NT2/D1 (cell line): ENCODE measurements around the gene SLC2A3.
"Not testable (repeated sequence)": the region's sequence is repeated elsewhere in the genome, so short reads cannot be mapped to it uniquely, and the experiment has no call there.

Source experiments
- DNase-seq: peaks from one replicate; pipeline ENCODE4 v3.0.0-alpha.2; 2011; ENCODE audit warnings: low read depth, low spot score
- H3K27me3 ChIP-seq: 2 replicates; pipeline ENCODE4 v1.6.0; 2011; ENCODE audit warnings: mild to moderate bottlenecking; ENCODE audit not compliant: insufficient read length, insufficient read depth
- H3K36me3 ChIP-seq: 2 replicates; pipeline ENCODE4 v1.6.1; 2011; ENCODE audit warnings: mild to moderate bottlenecking, low read length, mixed read lengths; ENCODE audit not compliant: insufficient read depth, insufficient read length
- H3K4me1 ChIP-seq: 2 replicates; pipeline ENCODE4 v1.5.1; 2011; ENCODE audit not compliant: insufficient read depth, insufficient read length
- H3K4me3 ChIP-seq: 2 replicates; pipeline ENCODE4 v1.5.1; 2011; ENCODE audit warnings: low read depth; ENCODE audit not compliant: insufficient read length
- H3K9ac ChIP-seq: 2 replicates; pipeline ENCODE4 v1.6.0; 2011; ENCODE audit warnings: low read depth; ENCODE audit not compliant: insufficient read length
- H3K9me3 ChIP-seq: 2 replicates; pipeline ENCODE4 v1.5.1; 2011; ENCODE audit warnings: mild to moderate bottlenecking, low read length; ENCODE audit not compliant: insufficient read depth
- SUZ12 ChIP-seq: IDR thresholded peaks from 2 replicates; pipeline ENCODE4 v1.6.1; 2011; ENCODE audit not compliant: insufficient read length, insufficient read depth; ENCODE audit errors: extremely low read depth
- YY1 ChIP-seq: IDR thresholded peaks from 2 replicates; pipeline ENCODE4 v1.6.1; 2011; ENCODE audit not compliant: insufficient read length, insufficient read depth
- ZNF274 ChIP-seq: IDR thresholded peaks from 2 replicates; pipeline ENCODE4 v1.6.1; 2011; ENCODE audit warnings: mild to moderate bottlenecking, low read depth, low read length

The SLC2A3 gene

DNA sequence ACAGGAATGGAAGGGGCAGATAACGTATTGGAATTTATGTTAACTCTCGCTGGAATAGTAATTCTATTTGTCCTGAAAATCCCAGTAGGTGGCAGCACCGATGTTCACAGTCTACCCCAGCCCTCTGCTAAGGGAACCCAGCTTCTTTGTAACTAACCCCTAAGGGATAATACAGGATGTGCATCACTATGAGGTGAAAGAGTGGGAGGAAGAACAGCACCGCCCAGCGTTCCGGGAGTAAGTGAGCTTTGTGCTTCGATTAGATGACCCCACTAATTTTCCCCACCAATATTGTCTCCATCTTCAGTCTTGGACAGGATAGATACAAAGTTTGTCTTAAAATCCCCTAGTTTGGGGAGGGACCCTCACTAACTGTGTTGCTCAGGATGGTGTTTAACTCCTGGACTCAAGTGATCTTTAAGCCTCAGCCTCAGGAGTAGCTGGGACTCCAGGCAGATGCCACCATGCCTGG, 2.7 kb downstream of the SLC2A3 start:
- Histone ChIP-seq H3K36me3 (peaks cover 73% of the 10 kb centered on the region), H3K9ac (peak overlapping the region; percentile 94), H3K4me1 (peaks cover 7% of the 10 kb centered on the region), H3K27me3 (no peaks in the 10 kb centered on the region), H3K4me3 (peak overlapping the region; percentile 88), H3K9me3 (no peaks in the 10 kb centered on the region)
- DNase-seq = peak; percentile 100
- TF ChIP-seq ZNF274 (no peak), SUZ12 (no peak), YY1 (no peak)

DNA sequence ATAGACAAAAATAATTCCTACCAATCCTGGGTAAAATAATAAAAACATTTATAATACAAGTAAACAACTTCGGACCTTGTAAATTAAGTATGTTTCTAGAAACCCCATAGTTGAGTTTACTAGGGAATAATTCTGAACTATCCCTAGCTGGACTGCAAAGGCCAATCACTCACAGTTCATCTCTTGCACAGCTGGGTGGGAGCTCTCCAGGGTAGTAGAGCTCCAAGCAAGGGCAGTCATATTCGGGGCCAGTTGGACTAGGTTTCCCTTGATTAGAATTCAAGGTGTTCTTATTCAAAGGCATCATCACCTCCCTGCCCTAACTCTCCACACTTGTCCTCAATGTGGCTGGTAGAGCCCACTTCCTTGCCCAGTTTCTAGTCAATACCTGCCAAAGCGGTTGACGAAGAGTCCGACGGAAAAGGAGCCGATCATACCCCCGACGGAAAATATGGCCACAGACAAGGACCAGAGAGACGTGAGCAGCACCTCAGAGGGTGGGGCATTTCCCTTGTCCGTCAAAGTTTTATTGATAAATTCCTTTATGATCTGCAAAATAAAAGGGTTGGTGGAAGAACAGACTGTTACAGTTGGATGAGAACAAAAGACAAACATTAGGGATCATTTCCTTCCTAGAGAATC, 3.3 kb downstream of the SLC2A3 start:
- H3K4me3 ChIP-seq, H3K9ac ChIP-seq: not testable (repeated sequence)
- peaks cover 78% of the 10 kb centered on the region for H3K36me3 ChIP-seq

DNA sequence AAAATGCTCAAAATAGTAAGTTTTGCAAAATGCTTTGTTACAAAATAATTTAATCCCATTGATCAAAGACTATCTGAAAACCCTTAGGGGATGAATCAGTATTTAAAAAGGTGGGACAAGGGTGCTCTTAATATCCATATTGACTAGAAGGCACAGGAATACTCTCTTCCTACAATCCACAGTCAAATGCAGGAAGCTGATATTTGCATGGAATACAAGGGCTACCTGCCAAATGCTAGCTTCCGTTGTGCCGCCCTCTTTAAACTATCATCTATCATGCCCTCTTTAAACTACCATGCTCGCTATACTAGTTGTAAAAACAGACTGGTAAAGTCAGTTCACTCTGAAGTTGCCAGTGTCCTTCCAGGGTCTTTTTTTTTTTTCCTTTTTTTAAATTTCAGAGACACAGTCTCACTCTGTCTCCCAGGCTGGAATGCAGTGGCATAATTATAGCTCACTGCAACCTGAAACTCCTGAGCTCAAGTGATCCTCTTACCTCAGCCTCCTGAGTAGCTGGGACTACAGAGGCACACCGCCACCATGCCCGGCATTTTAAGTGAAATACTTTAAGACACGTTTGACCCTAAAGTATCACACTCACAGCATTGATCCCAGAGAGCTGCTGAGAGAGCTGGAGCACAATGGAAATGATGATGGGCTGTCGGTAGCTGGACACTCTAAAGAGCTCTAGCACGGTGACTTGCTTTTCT, 6.7 kb downstream of the SLC2A3 start:
- Histone ChIP-seq H3K4me3 (no peak overlapping the region), H3K9me3 (no peaks in the 10 kb centered on the region), H3K9ac (no peak overlapping the region), H3K36me3 (peaks cover 92% of the 10 kb centered on the region), H3K27me3 (no peaks in the 10 kb centered on the region), H3K4me1 (peaks cover 7% of the 10 kb centered on the region)
- DNase-seq = no peak
- TF ChIP-seq SUZ12 (no peak), YY1 (no peak), ZNF274 (no peak)

More for the DNA sequence above, 3.3 kb downstream of the SLC2A3 start:
- not testable (repeated sequence) for H3K27me3 ChIP-seq, H3K4me1 ChIP-seq, DNase-seq, H3K9me3 ChIP-seq

DNA sequence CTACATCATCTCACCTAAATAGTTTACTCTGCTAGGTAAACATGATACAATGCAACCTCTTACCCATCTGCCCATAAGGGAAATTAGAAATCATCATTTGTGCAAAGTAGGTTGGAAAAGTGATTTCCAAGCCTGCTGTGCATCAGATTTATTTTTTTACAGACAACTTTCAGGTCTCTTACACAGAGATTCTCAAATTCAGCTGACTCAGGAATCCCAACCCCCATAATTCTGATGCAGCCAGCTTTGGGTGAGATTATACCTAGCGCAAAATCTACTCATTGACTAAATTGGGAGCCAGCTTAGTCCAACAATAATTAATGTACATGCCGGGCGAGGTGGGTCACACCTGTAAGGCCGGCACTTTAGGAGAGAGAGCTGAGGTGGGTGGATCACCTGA, 8.5 kb downstream of the SLC2A3 start:
- Histone ChIP-seq H3K27me3 (no peaks in the 10 kb centered on the region), H3K4me1 (peaks cover 7% of the 10 kb centered on the region), H3K4me3 (no peak overlapping the region), H3K36me3 (peaks cover 92% of the 10 kb centered on the region), H3K9me3 (no peaks in the 10 kb centered on the region), H3K9ac (no peak overlapping the region)
- DNase-seq = no peak
- TF ChIP-seq YY1 (no peak), SUZ12 (no peak), ZNF274 (no peak)

DNA sequence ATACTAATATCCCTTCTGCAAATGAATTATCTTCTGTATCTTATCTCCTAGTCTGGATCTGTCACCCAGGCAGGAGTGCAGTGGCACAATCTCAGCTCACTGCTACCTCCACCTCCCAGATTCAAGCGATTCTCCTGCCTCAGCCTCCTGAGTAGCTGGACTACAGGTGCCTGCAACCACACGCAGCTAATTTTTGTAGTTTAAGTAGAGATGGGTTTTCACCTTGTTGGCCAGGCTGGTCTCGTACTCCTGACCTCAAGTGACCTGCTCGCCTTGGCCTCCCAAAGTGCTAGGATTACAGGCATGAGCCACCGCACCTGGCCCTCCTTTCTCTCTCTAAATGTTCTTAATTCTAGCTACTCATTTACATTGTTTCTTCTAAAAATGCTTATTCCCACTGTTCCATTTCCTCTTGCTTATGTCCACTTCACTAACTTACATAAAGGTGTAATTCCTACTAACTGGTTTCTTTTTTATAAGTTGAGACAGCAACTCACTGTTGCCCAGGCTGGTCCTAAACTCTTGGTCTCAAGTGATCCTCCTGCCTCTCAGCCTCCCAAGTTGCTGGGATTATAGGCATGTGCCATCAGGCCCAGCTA, 9.8 kb downstream of the SLC2A3 start:
- not testable (repeated sequence) for H3K27me3 ChIP-seq, H3K4me3 ChIP-seq, H3K9me3 ChIP-seq, DNase-seq, H3K9ac ChIP-seq, H3K4me1 ChIP-seq
- H3K36me3 ChIP-seq = peaks cover 92% of the 10 kb centered on the region

DNA sequence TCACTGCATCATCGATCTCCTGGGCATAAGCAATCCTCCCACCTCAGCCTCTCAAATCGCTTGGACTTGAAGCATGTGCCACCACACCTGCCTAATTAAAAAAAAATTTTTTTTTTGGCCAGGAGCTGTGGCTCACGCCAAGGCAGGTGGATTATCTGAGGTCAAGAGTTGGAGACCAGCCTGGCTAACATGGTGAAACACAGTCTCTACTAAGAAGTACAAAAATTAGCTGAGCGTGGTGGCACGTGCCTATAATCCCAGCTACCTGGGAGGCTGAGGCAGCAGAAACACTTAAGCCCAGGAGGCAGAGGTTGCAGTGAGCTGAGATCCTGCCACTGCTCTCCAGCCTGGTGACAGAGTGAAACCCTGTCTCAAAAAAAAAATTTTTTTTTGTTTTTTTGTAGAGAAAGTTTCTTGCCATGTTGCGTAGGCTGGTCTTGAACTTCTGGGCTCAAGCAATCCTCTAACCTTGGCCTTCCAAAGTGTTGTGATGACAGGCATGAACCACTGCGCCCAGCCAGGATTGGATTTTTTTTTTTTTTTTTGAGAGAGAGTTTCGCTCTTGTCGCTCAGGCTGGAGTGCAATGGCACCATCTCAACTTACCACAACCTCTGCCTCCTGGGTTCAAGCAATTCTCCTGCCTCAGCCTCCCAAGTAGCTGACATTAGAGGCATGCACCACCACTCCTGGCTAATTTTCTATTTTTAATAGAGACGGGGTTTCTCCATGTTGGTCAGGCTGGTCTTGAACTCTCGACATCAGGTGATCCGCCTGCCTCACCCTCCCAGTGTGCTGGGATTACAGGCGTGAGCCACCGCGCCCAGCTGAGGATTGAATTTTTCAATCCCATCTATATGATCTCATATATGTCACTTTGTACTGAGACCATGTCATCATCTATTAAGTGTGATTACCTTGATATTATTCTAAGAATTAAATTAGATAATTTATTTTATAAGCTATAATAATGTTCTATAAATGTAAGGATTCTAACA, 12.4 kb downstream of the SLC2A3 start:
- Histone ChIP-seq H3K36me3 (peaks cover 92% of the 10 kb centered on the region), H3K9ac (no peak overlapping the region), H3K27me3 (no peaks in the 10 kb centered on the region), H3K9me3 (no peaks in the 10 kb centered on the region), H3K4me1 (peaks cover 4% of the 10 kb centered on the region), H3K4me3 (no peak overlapping the region)
- no peak for DNase-seq
- TF ChIP-seq ZNF274 (no peak), SUZ12 (no peak), YY1 (no peak)

DNA sequence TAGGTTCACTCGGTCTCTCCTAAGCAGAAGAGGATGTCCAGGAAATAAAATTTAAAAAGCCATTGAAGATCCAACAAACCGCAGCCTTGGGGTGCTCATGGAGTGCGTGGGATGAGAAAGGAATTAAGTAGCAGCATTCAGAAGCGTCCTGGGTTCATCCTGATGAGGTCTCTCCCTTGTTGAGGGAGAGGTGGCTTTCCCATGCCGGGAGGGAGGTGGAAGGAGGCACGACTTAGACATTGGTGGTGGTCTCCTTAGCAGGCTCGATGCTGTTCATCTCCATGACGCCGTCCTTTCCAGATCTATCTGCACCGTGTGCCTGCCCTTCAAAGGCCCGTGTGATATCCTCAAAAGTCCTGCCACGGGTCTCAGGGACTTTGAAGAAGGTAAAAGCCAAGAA, 14.8 kb downstream of the SLC2A3 start:
- not testable (repeated sequence) for H3K9ac ChIP-seq, DNase-seq, H3K9me3 ChIP-seq, H3K27me3 ChIP-seq, H3K4me1 ChIP-seq, H3K4me3 ChIP-seq
- H3K36me3 ChIP-seq = peaks cover 78% of the 10 kb centered on the region

DNA sequence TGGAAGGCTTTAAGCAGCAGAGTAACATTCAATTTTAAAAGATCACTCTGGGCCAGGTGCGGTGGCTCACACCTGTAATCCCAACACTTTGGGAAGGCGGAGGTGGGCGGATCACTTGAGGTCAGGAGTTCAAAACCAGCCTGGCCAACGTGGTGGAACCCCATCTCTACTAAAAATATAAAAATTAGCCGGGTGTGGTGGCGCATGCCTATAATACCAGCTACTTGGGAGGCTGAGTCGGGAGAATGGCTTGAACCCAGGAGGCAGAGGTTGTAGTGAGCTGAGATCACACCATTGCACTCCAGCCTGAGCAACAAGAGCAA, 17.8 kb downstream of the SLC2A3 start:
- H3K4me1 ChIP-seq = peaks cover 11% of the 10 kb centered on the region
- H3K27me3 ChIP-seq, DNase-seq, H3K9ac ChIP-seq, H3K9me3 ChIP-seq, H3K4me3 ChIP-seq: not testable (repeated sequence)
- peaks cover 54% of the 10 kb centered on the region for H3K36me3 ChIP-seq
